Gastroesophageal sphincter (tissue), 4 donors: ENCODE measurements around the gene SP8. TPM values are rescaled to one million over a fixed set of nuclear protein-coding genes. Genes with fewer than 3 reads are reported as not detected.

Experiments
- ATAC-seq: fragments of 150-250 bp; one replicate; pipeline ENCODE4 v1.9.1; 2016; ENCODE audit warnings: mild to moderate bottlenecking, moderate library complexity
- H3K27ac ChIP-seq, 4 donors: fragments of 200-600 bp; sonication (generic) in 3 of 4; 1 replicate in 3 of 4; 2 replicates in 1 of 4; pipeline ENCODE4 v1.5.1; 2016 to 2019
- H3K27me3 ChIP-seq: fragments of 200-600 bp; sonication (generic); one replicate; pipeline ENCODE4 v1.5.1; 2019
- H3K36me3 ChIP-seq, 2 donors: fragments of 200-600 bp; sonication (generic); one replicate each; pipeline ENCODE4 v1.5.1; 2019; ENCODE audit warnings: control low read depth in 1 of 2
- H3K4me1 ChIP-seq, 3 donors: fragments of 200-600 bp; sonication (generic); 1 replicate in 2 of 3; 2 replicates in 1 of 3; pipeline ENCODE4 v1.5.1; 2016 to 2019; ENCODE audit warnings: control low read depth in 2 of 3
- H3K4me3 ChIP-seq, 2 donors: fragments of 200-600 bp; sonication (generic); one replicate each; pipeline ENCODE4 v1.5.1; 2019; ENCODE audit warnings: mild to moderate bottlenecking in 1 of 2, moderate library complexity in 1 of 2
- H3K9me3 ChIP-seq, 3 donors: fragments of 200-600 bp; sonication (generic); one replicate each; pipeline ENCODE4 v1.5.1; 2017 to 2019; ENCODE audit warnings: control low read depth in 2 of 3
- CTCF ChIP-seq, 4 experiments: fragments of 200-600 bp in 2 of 4; fragments of 450-650 bp in 2 of 4; sonication (generic) in 1 of 4; IDR thresholded peaks; one replicate each; pipeline ENCODE4 v1.5.1; 2017 to 2019; ENCODE audit warnings: antibody characterized with exemption in 4 of 4, mild to moderate bottlenecking in 2 of 4, moderate library complexity in 2 of 4
- EP300 ChIP-seq: sonication (generic); formaldehyde crosslinking; IDR thresholded peaks from one replicate; pipeline ENCODE4 v1.6.1; 2017; ENCODE audit warnings: antibody characterized with exemption, mild to moderate bottlenecking
- POLR2A ChIP-seq, 2 donors: fragments of 450-650 bp; IDR thresholded peaks; one replicate each; pipeline ENCODE4 v1.6.1; 2017; ENCODE audit warnings: antibody characterized with exemption in 2 of 2, mild to moderate bottlenecking in 2 of 2, moderate library complexity in 1 of 2
- POLR2AphosphoS5 ChIP-seq: sonication (generic); formaldehyde crosslinking; IDR thresholded peaks from one replicate; pipeline ENCODE4 v1.6.1; 2017; ENCODE audit warnings: antibody characterized with exemption
- WGBS, 2 donors: methylation state at CpG; one replicate each; pipeline ENCODE4 v1.1.5; 2018; ENCODE audit warnings: low coverage in 1 of 2; 5-methylcytosine and 5-hydroxymethylcytosine counted together
- total RNA-seq, 4 donors: library from RNA; depleted of rRNA; stranded (reverse); fragments of >200 nt; gene quantifications; one replicate each; pipeline ENCODE4 v1.1.0, GENCODE V29; 2016

The SP8 gene
- total RNA-seq, 4 donors from 2014 or later, result not detected

DNA sequence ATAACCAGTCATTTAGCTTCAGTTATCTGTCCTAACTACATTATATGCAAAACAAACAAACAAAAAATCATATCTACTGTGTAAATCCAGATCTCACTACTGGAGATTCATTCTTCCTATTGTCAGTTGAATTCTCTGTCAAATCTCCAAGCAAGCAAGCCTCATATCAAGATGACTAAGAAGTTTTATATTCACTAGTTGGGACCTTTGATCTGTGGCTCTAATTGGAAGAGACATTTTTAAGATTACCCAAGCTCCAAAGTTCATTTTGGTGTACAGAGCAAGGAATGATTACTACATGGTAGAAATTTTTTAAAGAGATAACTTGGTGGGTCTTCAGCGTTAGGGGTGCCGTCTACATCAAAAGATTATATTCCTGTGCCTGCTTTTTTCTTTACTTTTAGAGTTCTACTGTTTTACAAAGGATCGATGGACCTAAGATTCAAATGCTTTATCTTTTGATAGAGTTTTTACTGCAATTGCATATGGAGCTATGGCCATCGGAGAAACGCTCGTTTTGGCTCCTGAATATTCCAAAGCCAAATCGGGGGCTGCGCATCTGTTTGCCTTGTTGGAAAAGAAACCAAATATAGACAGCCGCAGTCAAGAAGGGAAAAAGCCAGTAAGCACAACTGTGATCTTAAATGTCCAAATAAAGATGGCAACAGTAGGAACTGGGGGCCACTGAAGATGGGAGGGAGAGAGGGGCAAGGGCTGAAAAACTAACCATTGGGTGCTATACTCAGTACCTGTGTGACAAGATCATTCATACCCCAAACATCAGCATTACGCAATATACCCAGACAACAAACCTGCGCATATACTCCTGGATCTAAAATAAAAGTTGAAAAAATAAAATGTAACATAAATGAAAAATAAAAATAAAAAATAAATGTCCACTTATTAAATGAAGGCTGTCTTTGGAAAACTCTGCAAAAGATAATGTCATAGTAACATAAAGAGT is 47.9 kb downstream of the SP8 start:
- no peak overlapping the region for H3K4me3 ChIP-seq
- WGBS, 2 donors, result 88 to 92% methylated on average over 9 to 11 of the region's 11 CpGs
- H3K9me3 ChIP-seq, result no peaks in the 10 kb centered on the region
- no peak for TF ChIP-seq POLR2A (IDR thresholded peaks at IDR 0.05)
- no peak for TF ChIP-seq POLR2AphosphoS5
- TF ChIP-seq EP300, result no peak
- TF ChIP-seq CTCF (IDR thresholded peaks at IDR 0.05), result no peak
- no peaks in the 10 kb centered on the region for H3K27me3 ChIP-seq
- no peaks in the 10 kb centered on the region for H3K4me1 ChIP-seq
- no peak for ATAC-seq
- H3K36me3 ChIP-seq, result no peaks in the 10 kb centered on the region
- no peak overlapping the region for H3K27ac ChIP-seq

- no peak for ATAC-seq
- H3K27ac ChIP-seq, result no peak overlapping the region
- no peak for TF ChIP-seq POLR2A (IDR thresholded peaks at IDR 0.05)
- TF ChIP-seq CTCF (IDR thresholded peaks at IDR 0.05), result no peak
- TF ChIP-seq EP300, result no peak
- no peak for TF ChIP-seq POLR2AphosphoS5
- H3K9me3 ChIP-seq, result no peaks in the 10 kb centered on the region
- no peaks in the 10 kb centered on the region for H3K27me3 ChIP-seq
- no peak overlapping the region for H3K4me3 ChIP-seq
- H3K4me1 ChIP-seq, result no peaks in the 10 kb centered on the region
- WGBS, 2 donors, result 53 to 65% methylated on average over 4 to 5 of the region's 5 CpGs
- H3K36me3 ChIP-seq, result no peaks in the 10 kb centered on the region
Observed at GRCh38 chr7:20737840-20738448, 48.7 kb downstream of the SP8 start.

- no peaks in the 10 kb centered on the region for H3K4me1 ChIP-seq
- no peaks in the 10 kb centered on the region for H3K36me3 ChIP-seq
- no peak overlapping the region for H3K27ac ChIP-seq
- H3K27me3 ChIP-seq, result no peaks in the 10 kb centered on the region
- TF ChIP-seq POLR2AphosphoS5, result no peak
- TF ChIP-seq CTCF (IDR thresholded peaks at IDR 0.05), result no peak
- no peak for TF ChIP-seq POLR2A (IDR thresholded peaks at IDR 0.05)
- TF ChIP-seq EP300, result no peak
- no peak overlapping the region for H3K4me3 ChIP-seq
- WGBS, 2 donors, result 64 to 65% methylated on average over 3 to 4 of the region's 4 CpGs
- H3K9me3 ChIP-seq, result no peaks in the 10 kb centered on the region
- no peak for ATAC-seq
Observed at GRCh38 chr7:20735346-20736065, 51.2 kb downstream of the SP8 start.

Other genes with a start within 250 kb of the SP8 start
- 1 to 10 TPM in 1 of 4 donors, under 1 TPM in 2, not detected in 1; 0.31 to 1.1 (median 0.64) TPM for gene ABCB5, start 171.2 kb downstream of the SP8 start, total RNA-seq